RWPE2 (cell line): ENCODE data around the gene SEC14L5.

ENCODE experiments used
- ATAC-seq: fragments of 200-7000 bp; cut with Tn5 transposase; 3 replicates; pipeline ENCODE4 v1.9.1; 2021; ENCODE audit warnings: low read depth
- DNase-seq: peaks from one replicate; pipeline ENCODE4 v3.0.0-alpha.2; 2020; ENCODE audit warnings: low spot score
- H3K27ac ChIP-seq: fragments of 450-650 bp; 2 replicates; pipeline ENCODE4 v1.5.1; 2017; ENCODE audit warnings: mild to moderate bottlenecking; ENCODE audit not compliant: poor library complexity, severe bottlenecking
- H3K27me3 ChIP-seq: fragments of 250-450 bp; sonication (Bioruptor Pico); 2 replicates; pipeline ENCODE4 v1.5.1; 2021; ENCODE audit warnings: mild to moderate bottlenecking, moderate library complexity; ENCODE audit not compliant: insufficient read depth, poor library complexity, severe bottlenecking
- H3K36me3 ChIP-seq: fragments of 250-450 bp; sonication (Bioruptor Pico); 2 replicates; pipeline ENCODE4 v1.5.1; 2020; ENCODE audit warnings: low read depth, mild to moderate bottlenecking, moderate library complexity
- H3K4me1 ChIP-seq: fragments of 250-450 bp; sonication (Bioruptor Pico); 2 replicates; pipeline ENCODE4 v1.5.1; 2021; ENCODE audit warnings: mild to moderate bottlenecking, moderate library complexity; ENCODE audit not compliant: insufficient read depth, poor library complexity, severe bottlenecking
- H3K4me3 ChIP-seq: fragments of 250-450 bp; sonication (Bioruptor Pico); 2 replicates; pipeline ENCODE4 v1.5.1; 2021; ENCODE audit warnings: mild to moderate bottlenecking, moderate library complexity; ENCODE audit not compliant: severe bottlenecking
- H3K9me3 ChIP-seq: fragments of 250-450 bp; sonication (Bioruptor Pico); 2 replicates; pipeline ENCODE4 v1.5.1; 2021; ENCODE audit warnings: mild to moderate bottlenecking, moderate library complexity; ENCODE audit not compliant: severe bottlenecking
- CTCF ChIP-seq: fragments of 450-650 bp; IDR thresholded peaks from one replicate; pipeline ENCODE4 v1.5.1; 2017; ENCODE audit warnings: mild to moderate bottlenecking, moderate library complexity; ENCODE audit not compliant: poor library complexity, severe bottlenecking

Gene SEC14L5

GRCh38 chr16:5062790-5063765 is 104.9 kb downstream of the SEC14L5 start:
- H3K4me1 ChIP-seq, result no peaks in the 10 kb centered on the region
- H3K9me3 ChIP-seq, result no peaks in the 10 kb centered on the region
- H3K36me3 ChIP-seq, result no peaks in the 10 kb centered on the region
- no peak for ATAC-seq
- H3K4me3 ChIP-seq, result no peak overlapping the region
- peak; percentile 36 for DNase-seq
- no peaks in the 10 kb centered on the region for H3K27me3 ChIP-seq
- TF ChIP-seq CTCF, result no peak
- H3K27ac ChIP-seq, result no peak overlapping the region

GRCh38 chr16:5064915-5065314 is 106.8 kb downstream of the SEC14L5 start:
- H3K27me3 ChIP-seq, result no peaks in the 10 kb centered on the region
- no peak for TF ChIP-seq CTCF
- DNase-seq (peak; percentile 34), ATAC-seq (no peak)
- H3K4me3 ChIP-seq, result no peak overlapping the region
- H3K27ac ChIP-seq, result no peak overlapping the region
- no peaks in the 10 kb centered on the region for H3K9me3 ChIP-seq
- H3K36me3 ChIP-seq, result no peaks in the 10 kb centered on the region
- no peaks in the 10 kb centered on the region for H3K4me1 ChIP-seq

- no peaks in the 10 kb centered on the region for H3K36me3 ChIP-seq
- ATAC-seq (no peak), DNase-seq (no peak)
- H3K4me3 ChIP-seq, result no peak overlapping the region
- no peaks in the 10 kb centered on the region for H3K9me3 ChIP-seq
- no peak overlapping the region for H3K27ac ChIP-seq
- no peaks in the 10 kb centered on the region for H3K27me3 ChIP-seq
- TF ChIP-seq CTCF, result no peak
- no peaks in the 10 kb centered on the region for H3K4me1 ChIP-seq
Observed at GRCh38 chr16:5065326-5065725, 107.2 kb downstream of the SEC14L5 start.

GRCh38 chr16:5065813-5066212 is 107.7 kb downstream of the SEC14L5 start, which contains the start of gene C16orf89:
TSS of gene C16orf89 (minus strand) at chr16:5065956. CDS start at chr16:5065908, 48 bp downstream.
- Histone ChIP-seq H3K27ac (no peak within 1 kb of the TSS), H3K9me3 (no peaks in the 10 kb centered on the region), H3K27me3 (no peaks in the 10 kb centered on the region), H3K36me3 (no peaks in the 10 kb centered on the region), H3K4me3 (no peak within 1 kb of the TSS), H3K4me1 (no peaks in the 10 kb centered on the region)
- ATAC-seq, result no peak
- peak; percentile 43 for DNase-seq
- no peak for TF ChIP-seq CTCF

GRCh38 chr16:5066511-5066910 is 108.4 kb downstream of the SEC14L5 start:
- H3K4me3 ChIP-seq, result no peak overlapping the region
- H3K27ac ChIP-seq, result no peak overlapping the region
- no peak for DNase-seq
- H3K36me3 ChIP-seq, result no peaks in the 10 kb centered on the region
- H3K27me3 ChIP-seq, result no peaks in the 10 kb centered on the region
- no peaks in the 10 kb centered on the region for H3K9me3 ChIP-seq
- TF ChIP-seq CTCF, result no peak
- H3K4me1 ChIP-seq, result no peaks in the 10 kb centered on the region
- ATAC-seq, result no peak
